ENCODE measurements around the gene CHST15. TPM values are rescaled to one million over a fixed set of nuclear protein-coding genes. Genes with fewer than 3 reads are reported as not detected.

Gene CHST15
- total and polyA plus RNA-seq, 4 donors, result 2.9 to 16.5 (median 6.4) TPM

- Histone ChIP-seq H3K4me3 (ENCODE audit: low read depth in 1 of 3, low read length in 3 of 3) (no peak overlapping the region), H3K27ac (ENCODE audit: low read depth in 1 of 2, low read length in 2 of 2) (no peak overlapping the region), H3K36me3 (ENCODE audit: control insufficient read depth in 4 of 4, insufficient read depth in 3 of 4, low read depth in 1 of 4, low read length in 3 of 4) (no peaks in the 10 kb centered on the region), H3K9ac (ENCODE audit: low read depth in 1 of 2, low read length in 2 of 2) (no peak overlapping the region), H3K4me1 (ENCODE audit: control insufficient read depth in 4 of 4, insufficient read depth in 4 of 4, low read length in 3 of 4) (peaks cover 0 to 14% (median 3%) of the 10 kb centered on the region in 4 donors), H3K27me3 (ENCODE audit: control insufficient read depth in 4 of 4, insufficient read depth in 4 of 4, low read length in 3 of 4) (peaks cover 0 to 6% (median 3%) of the 10 kb centered on the region in 4 donors), H3K9me3 (ENCODE audit: control insufficient read depth in 4 of 4, low read length in 3 of 4) (no peaks in the 10 kb centered on the region)
- no peak for DNase-seq (ENCODE audit: low spot score)
- no peak for TF ChIP-seq RXRA (IDR thresholded peaks at IDR 0.05)
- TF ChIP-seq JUND (IDR thresholded peaks at IDR 0.05), result no peak
- no peak for TF ChIP-seq HNF4A (conservative IDR thresholded peaks at IDR 0.05)
- TF ChIP-seq HNF4G (IDR thresholded peaks at IDR 0.05), result no peak
- TF ChIP-seq RAD21 (IDR thresholded peaks at IDR 0.05), result no peak
- no peak for TF ChIP-seq SP1 (IDR thresholded peaks at IDR 0.05)
- no peak for TF ChIP-seq NR2F2 (IDR thresholded peaks at IDR 0.05)
- TF ChIP-seq, protein P1, sequence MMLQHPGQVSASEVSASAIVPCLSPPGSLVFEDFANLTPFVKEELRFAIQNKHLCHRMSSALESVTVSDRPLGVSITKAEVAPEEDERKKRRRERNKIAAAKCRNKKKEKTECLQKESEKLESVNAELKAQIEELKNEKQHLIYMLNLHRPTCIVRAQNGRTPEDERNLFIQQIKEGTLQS (IDR thresholded peaks at IDR 0.05), result no peak
- TF ChIP-seq YY1 (IDR thresholded peaks at IDR 0.05), result no peak
- TF ChIP-seq GABPA (IDR thresholded peaks at IDR 0.05 in 1 of 2, conservative IDR thresholded peaks at IDR 0.05 in 1 of 2), result no peak
- TF ChIP-seq EGR1 (IDR thresholded peaks at IDR 0.05; ENCODE audit: low read depth in 2 of 2), result no peak
- TF ChIP-seq, protein P2, sequence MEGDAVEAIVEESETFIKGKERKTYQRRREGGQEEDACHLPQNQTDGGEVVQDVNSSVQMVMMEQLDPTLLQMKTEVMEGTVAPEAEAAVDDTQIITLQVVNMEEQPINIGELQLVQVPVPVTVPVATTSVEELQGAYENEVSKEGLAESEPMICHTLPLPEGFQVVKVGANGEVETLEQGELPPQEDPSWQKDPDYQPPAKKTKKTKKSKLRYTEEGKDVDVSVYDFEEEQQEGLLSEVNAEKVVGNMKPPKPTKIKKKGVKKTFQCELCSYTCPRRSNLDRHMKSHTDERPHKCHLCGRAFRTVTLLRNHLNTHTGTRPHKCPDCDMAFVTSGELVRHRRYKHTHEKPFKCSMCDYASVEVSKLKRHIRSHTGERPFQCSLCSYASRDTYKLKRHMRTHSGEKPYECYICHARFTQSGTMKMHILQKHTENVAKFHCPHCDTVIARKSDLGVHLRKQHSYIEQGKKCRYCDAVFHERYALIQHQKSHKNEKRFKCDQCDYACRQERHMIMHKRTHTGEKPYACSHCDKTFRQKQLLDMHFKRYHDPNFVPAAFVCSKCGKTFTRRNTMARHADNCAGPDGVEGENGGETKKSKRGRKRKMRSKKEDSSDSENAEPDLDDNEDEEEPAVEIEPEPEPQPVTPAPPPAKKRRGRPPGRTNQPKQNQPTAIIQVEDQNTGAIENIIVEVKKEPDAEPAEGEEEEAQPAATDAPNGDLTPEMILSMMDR (IDR thresholded peaks at IDR 0.05; ENCODE audit: low read depth, low read length, missing input control), result no peak
- TF ChIP-seq ZBTB33 (IDR thresholded peaks at IDR 0.05), result no peak
- TF ChIP-seq FOXA1 (IDR thresholded peaks at IDR 0.05), result no peak
- no peak for TF ChIP-seq REST (IDR thresholded peaks at IDR 0.05)
- TF ChIP-seq, protein P3, sequence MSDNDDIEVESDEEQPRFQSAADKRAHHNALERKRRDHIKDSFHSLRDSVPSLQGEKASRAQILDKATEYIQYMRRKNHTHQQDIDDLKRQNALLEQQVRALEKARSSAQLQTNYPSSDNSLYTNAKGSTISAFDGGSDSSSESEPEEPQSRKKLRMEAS (IDR thresholded peaks at IDR 0.05), result no peak
- no peak for TF ChIP-seq FOXA2 (IDR thresholded peaks at IDR 0.05)
- no peak for TF ChIP-seq TAF1 (conservative IDR thresholded peaks at IDR 0.05)
- WGBS, result 67% methylated on average over 7 of the region's 7 CpGs
Observed at GRCh38 chr10:123996302-123996701, 97.1 kb downstream of the CHST15 start.
